GM21717 (cell line): ENCODE results near the gene MFSD12.
A peak's percentile ranks its signal among the peaks of the same experiment; 100 is the strongest.

Experiments used
- ATAC-seq: cut with Tn5 transposase; IDR thresholded peaks from one replicate; pipeline ENCODE4 v1.9.1; 2021; ENCODE audit warnings: mild to moderate bottlenecking, moderate library complexity; ENCODE audit not compliant: unreplicated experiment

MFSD12 gene

GRCh38 chr19:3557461-3558248, at the start of gene MFSD12:
MFSD12 (minus strand) TSS chr19:3557586; CDS start chr19:3557403, 183 bp downstream.
- peak; percentile 72 for ATAC-seq

- ATAC-seq, result no peak
Observed at GRCh38 chr19:3606690-3607289, 49.4 kb upstream of the MFSD12 start, which contains the start of gene TBXA2R. TBXA2R (minus strand) TSS chr19:3606875; CDS start chr19:3600634, 6,241 bp downstream.

- no peak for ATAC-seq
Observed at GRCh38 chr19:3606174-3606689, 48.8 kb upstream of the MFSD12 start.

GRCh38 chr19:3605770-3606169, 48.4 kb upstream of the MFSD12 start:
- ATAC-seq, result no peak

- no peak for ATAC-seq
Observed at GRCh38 chr19:3605361-3605760, 48.0 kb upstream of the MFSD12 start.

- ATAC-seq, result no peak
Observed at GRCh38 chr19:3604987-3605343, 47.6 kb upstream of the MFSD12 start.

GRCh38 chr19:3604227-3604986, 47.0 kb upstream of the MFSD12 start:
- ATAC-seq, result no peak

GRCh38 chr19:3603121-3603811, 45.9 kb upstream of the MFSD12 start:
- ATAC-seq, result no peak

GRCh38 chr19:3601021-3601420, 43.6 kb upstream of the MFSD12 start:
- ATAC-seq, result no peak

- ATAC-seq, result no peak
Observed at GRCh38 chr19:3599776-3600187, 42.4 kb upstream of the MFSD12 start.

GRCh38 chr19:3595521-3596061, 38.2 kb upstream of the MFSD12 start:
- ATAC-seq, result no peak

GRCh38 chr19:3593156-3593555, 35.8 kb upstream of the MFSD12 start:
- no peak for ATAC-seq

- no peak for ATAC-seq
Observed at GRCh38 chr19:3591876-3592613, 34.7 kb upstream of the MFSD12 start.

GRCh38 chr19:3590991-3591659, 33.7 kb upstream of the MFSD12 start:
- no peak for ATAC-seq

GRCh38 chr19:3589949-3590348, 32.6 kb upstream of the MFSD12 start:
- ATAC-seq, result no peak

GRCh38 chr19:3589439-3589838, 32.1 kb upstream of the MFSD12 start:
- no peak for ATAC-seq

GRCh38 chr19:3586707-3587346, 29.4 kb upstream of the MFSD12 start:
- ATAC-seq, result no peak

- no peak for ATAC-seq
Observed at GRCh38 chr19:3586127-3586626, 28.8 kb upstream of the MFSD12 start.
